OCI-LY7 (cell line): ENCODE data around the gene ABCC8. TPM values are rescaled to one million over a fixed set of nuclear protein-coding genes. Genes with fewer than 3 reads are reported as not detected.

ENCODE experiments used
- BruUV-seq: library from RNA; stranded (reverse); fragments of 400-500 nt; replicated peaks from 2 replicates; lab custom pipeline; 2021; lab: Mats Ljungman, UMichigan
- CTCF ChIA-PET: fragments of 300-600 bp; sonication (Branson Sonifier 250); formaldehyde crosslinking; loops from one replicate; lab custom pipeline; 2022; ENCODE audit warnings: antibody characterized with exemption; ENCODE audit not compliant: unreplicated experiment; lab: Charles Lee
- POLR2A ChIA-PET: fragments of 300-600 bp; sonication (Branson Sonifier 250); formaldehyde crosslinking; loops from one replicate; lab custom pipeline; 2022; ENCODE audit warnings: antibody characterized with exemption; lab: Charles Lee
- DNase-seq: peaks from one replicate; pipeline ENCODE4 v3.0.0-alpha.2; 2015; ENCODE audit warnings: low spot score
- H2AFZ ChIP-seq: fragments of 200-600 bp; sonication (generic), shearing (Covaris generic); 2 replicates; pipeline ENCODE4 v1.6.1; 2014; ENCODE audit warnings: mild to moderate bottlenecking, antibody characterized with exemption, low read length, moderate library complexity
- H3K27ac ChIP-seq: fragments of 200-600 bp; sonication (generic); 2 replicates; pipeline ENCODE4 v1.5.1; 2014; ENCODE audit warnings: mixed run types, low read depth, mild to moderate bottlenecking, moderate library complexity, low read length, inconsistent platforms; ENCODE audit not compliant: poor library complexity, severe bottlenecking
- H3K36me3 ChIP-seq: fragments of 200-600 bp; sonication (generic); 2 replicates; pipeline ENCODE4 v1.6.1; 2014; ENCODE audit warnings: mild to moderate bottlenecking, antibody characterized with exemption, low read length, moderate library complexity, mixed read lengths; ENCODE audit not compliant: insufficient read depth
- H3K4me1 ChIP-seq: fragments of 200-600 bp; sonication (generic); 2 replicates; pipeline ENCODE4 v1.5.1; 2014; ENCODE audit warnings: mild to moderate bottlenecking, low read length; ENCODE audit not compliant: insufficient read depth, poor library complexity, severe bottlenecking
- H3K4me2 ChIP-seq: fragments of 200-600 bp; sonication (generic); 2 replicates; pipeline ENCODE4 v1.6.1; 2014; ENCODE audit warnings: mild to moderate bottlenecking, low read length
- H3K4me3 ChIP-seq: fragments of 200-600 bp; sonication (generic); 2 replicates; pipeline ENCODE4 v1.5.1; 2014; ENCODE audit warnings: mild to moderate bottlenecking, low read depth, low read length; ENCODE audit not compliant: poor library complexity, severe bottlenecking
- H3K79me2 ChIP-seq: fragments of 200-600 bp; sonication (generic); 2 replicates; pipeline ENCODE4 v1.6.1; 2016; ENCODE audit warnings: low read depth, mild to moderate bottlenecking, low read length, moderate library complexity, mixed read lengths; ENCODE audit not compliant: insufficient read depth
- H3K9me2 ChIP-seq: fragments of 200-600 bp; sonication (generic); 2 replicates; pipeline ENCODE4 v1.6.1; 2016; ENCODE audit warnings: mild to moderate bottlenecking, low read length, mixed read lengths; ENCODE audit not compliant: insufficient read depth
- H3K9me3 ChIP-seq: fragments of 200-600 bp; sonication (generic); 2 replicates; pipeline ENCODE4 v1.6.1; 2014; ENCODE audit warnings: mild to moderate bottlenecking, mixed run types, low read length, mixed read lengths
- H4K20me1 ChIP-seq: fragments of 200-600 bp; sonication (generic); 2 replicates; pipeline ENCODE4 v1.6.1; 2014; ENCODE audit warnings: mild to moderate bottlenecking, antibody characterized with exemption, low read length, moderate library complexity, mixed read lengths; ENCODE audit not compliant: insufficient read depth
- CTCF ChIP-seq: fragments of 200-600 bp; sonication (generic); conservative IDR thresholded peaks from 2 replicates; pipeline ENCODE4 v1.5.1; 2014; ENCODE audit warnings: mild to moderate bottlenecking, antibody characterized with exemption, low read length, moderate library complexity, mixed read lengths
- EZH2phosphoT487 ChIP-seq: fragments of 200-600 bp; sonication (generic); IDR thresholded peaks from 2 replicates; pipeline ENCODE4 v1.6.1; 2018; ENCODE audit warnings: low read depth, borderline replicate concordance, mild to moderate bottlenecking, mixed run types, antibody characterized with exemption, low read length, moderate library complexity, mixed read lengths
- intact Hi-C: fragments of 100-400 bp; cut with micrococcal nuclease; formaldehyde crosslinking; loops from one replicate; pipeline ENCODE4 v1.10.0; 2022; ENCODE audit not compliant: unreplicated experiment
- total RNA-seq, 2 experiments: library from RNA; depleted of rRNA in 1 of 2; stranded (reverse); fragments of >200 nt in 1 of 2; shearing (Covaris generic) in 1 of 2; gene quantifications; 2 replicates each; pipeline ENCODE4 v1.2.3, GENCODE V29; 2014 to 2022

The ABCC8 gene
- total RNA-seq, 2 experiments from 2014 or later = not detected

- intact Hi-C loops = loop anchor here (10.0 kb wide), 1 partner anchor 581 kb away; no protein-coding TSS in a partner anchor
- CTCF ChIA-PET = interaction anchor here (0.6 kb wide), 1 partner anchor 12 kb away, joined by 3 read pairs; no protein-coding TSS in a partner anchor
- BruUV-seq = no TSS peak
Measured at GRCh38 chr11:17525570-17525969, 48.9 kb upstream of the ABCC8 start.

DNA sequence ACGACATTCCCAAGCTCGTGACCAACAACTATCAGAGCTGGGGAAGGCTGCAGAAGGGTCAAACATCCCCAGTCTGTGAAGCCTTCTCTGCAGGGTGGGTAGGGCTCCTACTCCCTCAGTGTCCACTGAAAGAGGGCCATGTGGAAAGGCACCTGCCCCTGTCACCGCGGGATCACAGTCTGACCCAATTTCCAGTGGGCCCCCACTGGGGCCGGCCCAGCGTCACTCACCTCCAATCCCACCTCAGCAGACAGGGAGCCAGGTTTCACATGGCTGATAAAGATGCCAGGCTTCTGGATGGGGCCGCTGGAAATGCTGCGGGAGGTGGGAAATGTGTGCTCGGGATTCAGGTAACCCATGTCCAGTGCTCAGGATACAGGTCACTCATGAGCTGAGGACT lies 47.6 kb upstream of the ABCC8 start:
- no peak overlapping the region for H2AFZ ChIP-seq
- H3K79me2 ChIP-seq = no peaks in the 10 kb centered on the region
- no TSS peak for BruUV-seq
- DNase-seq = no peak
- no peaks in the 10 kb centered on the region for H3K4me1 ChIP-seq
- no peaks in the 10 kb centered on the region for H3K36me3 ChIP-seq
- H3K9me2 ChIP-seq = no peaks in the 10 kb centered on the region
- TF ChIP-seq EZH2phosphoT487 (no peak), CTCF (no peak)
- POLR2A ChIA-PET = no interaction called here
- no peak overlapping the region for H3K4me3 ChIP-seq
- H3K9me3 ChIP-seq = no peaks in the 10 kb centered on the region
- no peaks in the 10 kb centered on the region for H4K20me1 ChIP-seq
- no peak overlapping the region for H3K4me2 ChIP-seq
- no peak overlapping the region for H3K27ac ChIP-seq
- intact Hi-C loops = loop anchor here (10.0 kb wide), 1 partner anchor 579 kb away; no protein-coding TSS in a partner anchor
- CTCF ChIA-PET = interaction anchor here (0.6 kb wide), 1 partner anchor 169 kb away, joined by 3 read pairs; no protein-coding TSS in a partner anchor

More at GRCh38 chr11:17525570-17525969, 48.9 kb upstream of the ABCC8 start:
- no peak for DNase-seq
- Histone ChIP-seq H3K9me2 (no peaks in the 10 kb centered on the region), H3K4me1 (no peaks in the 10 kb centered on the region), H3K79me2 (no peaks in the 10 kb centered on the region), H3K9me3 (no peaks in the 10 kb centered on the region), H3K27ac (no peak overlapping the region), H2AFZ (no peak overlapping the region), H3K4me2 (no peak overlapping the region), H3K36me3 (no peaks in the 10 kb centered on the region), H3K4me3 (no peak overlapping the region), H4K20me1 (no peaks in the 10 kb centered on the region)
- POLR2A ChIA-PET = interaction anchor here (1.1 kb wide), 1 partner anchor 13 kb away, joined by 3 read pairs; no protein-coding TSS in a partner anchor
- TF ChIP-seq EZH2phosphoT487 = no peak
- no peak for TF ChIP-seq CTCF

DNA sequence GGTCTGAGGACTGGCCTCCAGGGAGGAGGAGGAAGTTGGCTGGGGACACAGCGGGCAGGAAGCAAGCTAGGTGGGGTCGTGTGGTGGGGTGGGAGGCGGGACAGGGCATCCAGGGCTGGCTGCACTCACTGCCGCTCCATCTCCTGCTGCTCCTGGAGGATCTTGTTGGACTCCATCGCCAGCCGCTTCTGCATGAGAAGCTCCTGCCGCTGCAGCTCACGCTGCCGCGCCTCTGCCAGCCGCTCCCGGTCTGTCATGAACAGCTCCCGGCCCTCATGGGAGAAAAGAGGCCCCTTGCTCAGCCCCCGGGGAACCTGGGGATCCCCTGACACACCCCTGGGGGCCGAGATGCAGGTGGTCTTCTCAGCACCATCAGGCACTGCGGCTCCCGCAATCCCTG lies 46.0 kb upstream of the ABCC8 start:
- intact Hi-C loops = loop anchor here (10.0 kb wide), 1 partner anchor 578 kb away; no protein-coding TSS in a partner anchor
- Histone ChIP-seq H3K36me3 (no peaks in the 10 kb centered on the region), H3K4me1 (no peaks in the 10 kb centered on the region), H3K4me2 (no peak overlapping the region), H3K9me2 (no peaks in the 10 kb centered on the region), H3K4me3 (no peak overlapping the region), H3K9me3 (no peaks in the 10 kb centered on the region), H3K79me2 (no peaks in the 10 kb centered on the region), H3K27ac (no peak overlapping the region), H2AFZ (no peak overlapping the region), H4K20me1 (no peaks in the 10 kb centered on the region)
- CTCF ChIA-PET = interaction anchor here (0.6 to 0.9 kb wide), 2 partner anchors 139 to 726 kb away, joined by 3 read pairs; no protein-coding TSS in a partner anchor
- POLR2A ChIA-PET = interaction anchor here (0.6 kb wide), 1 partner anchor 188 kb away, joined by 3 read pairs; no protein-coding TSS in a partner anchor
- no peak for DNase-seq
- TF ChIP-seq CTCF = no peak
- TF ChIP-seq EZH2phosphoT487 = no peak
- no TSS peak for BruUV-seq
